Ovary (tissue), 3 donors: ENCODE results near the gene TPRG1L.

Experiments
- CTCF ChIP-seq, 3 donors: fragments of 450-650 bp in 2 of 3; fragments of 200-600 bp in 1 of 3; IDR thresholded peaks; one replicate each; pipeline versions ENCODE4 v1.5.1 to v1.8.0; 2016 to 2022; ENCODE audit warnings: antibody characterized with exemption in 3 of 3, mild to moderate bottlenecking in 1 of 3
- POLR2A ChIP-seq: fragments of 450-650 bp; IDR thresholded peaks from one replicate; pipeline ENCODE4 v1.6.1; 2017; ENCODE audit warnings: antibody characterized with exemption, mild to moderate bottlenecking, moderate library complexity
- donor health status: DM: no; HTN: no; CAD: no.

GRCh38 chr1:3669421-3669821, 44.6 kb downstream of the TPRG1L start:
- TF ChIP-seq POLR2A, result no peak
- TF ChIP-seq CTCF (IDR thresholded peaks at IDR 0.05), result no peak
